Stimulated activated CD8-positive, alpha-beta memory T cell treated with anti-CD3 and anti-CD28 coated beads, Interleukin-2, amount 100 ng/mL, for 48 hours (primary cell): ENCODE results near the gene MTHFD1.

Experiments used
- DNase-seq, 2 donors: peaks; one replicate each; pipeline ENCODE4 v3.0.0-alpha.2; 2020; ENCODE audit warnings: low read depth in 2 of 2

The MTHFD1 gene

GRCh38 chr14:64407329-64407728 is 19.2 kb downstream of the MTHFD1 start:
- no peak for DNase-seq

DNA sequence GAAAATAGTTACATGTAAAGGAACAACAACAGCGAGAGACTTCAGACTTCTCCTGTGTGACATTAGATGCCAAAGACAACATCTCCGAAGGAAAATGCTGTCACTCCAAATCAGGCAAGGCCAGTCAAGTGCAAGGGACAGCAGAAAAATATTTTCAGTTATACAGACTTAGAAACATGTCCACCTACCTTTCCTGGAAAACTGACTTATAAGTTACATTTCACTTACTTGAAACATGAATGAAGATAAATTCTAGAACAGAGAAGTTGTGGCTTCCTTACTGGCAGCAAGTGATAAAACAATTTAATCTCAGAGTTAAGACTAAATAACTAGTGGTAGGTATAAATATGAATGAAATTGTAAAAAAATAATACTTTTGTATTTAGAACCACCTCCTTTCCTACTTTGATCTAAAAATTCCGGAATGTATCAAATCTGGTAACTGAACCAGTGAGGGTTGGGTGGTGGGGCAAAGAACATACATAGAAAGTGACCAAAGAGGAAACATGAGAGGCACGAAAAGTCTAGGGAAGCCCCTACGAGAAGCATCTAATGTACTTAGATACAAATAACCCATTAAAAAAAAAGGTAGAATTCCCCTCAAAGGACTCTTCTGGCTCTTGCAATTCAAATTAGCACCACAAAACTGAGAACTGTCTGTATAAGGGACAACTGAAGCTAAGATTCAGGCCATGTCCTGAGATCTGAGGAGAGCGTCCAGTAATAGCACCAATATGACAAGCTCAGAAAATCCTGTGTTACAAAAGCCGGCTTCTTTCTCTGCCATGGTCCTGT is 21.2 kb downstream of the MTHFD1 start:
- DNase-seq: no peak

DNA sequence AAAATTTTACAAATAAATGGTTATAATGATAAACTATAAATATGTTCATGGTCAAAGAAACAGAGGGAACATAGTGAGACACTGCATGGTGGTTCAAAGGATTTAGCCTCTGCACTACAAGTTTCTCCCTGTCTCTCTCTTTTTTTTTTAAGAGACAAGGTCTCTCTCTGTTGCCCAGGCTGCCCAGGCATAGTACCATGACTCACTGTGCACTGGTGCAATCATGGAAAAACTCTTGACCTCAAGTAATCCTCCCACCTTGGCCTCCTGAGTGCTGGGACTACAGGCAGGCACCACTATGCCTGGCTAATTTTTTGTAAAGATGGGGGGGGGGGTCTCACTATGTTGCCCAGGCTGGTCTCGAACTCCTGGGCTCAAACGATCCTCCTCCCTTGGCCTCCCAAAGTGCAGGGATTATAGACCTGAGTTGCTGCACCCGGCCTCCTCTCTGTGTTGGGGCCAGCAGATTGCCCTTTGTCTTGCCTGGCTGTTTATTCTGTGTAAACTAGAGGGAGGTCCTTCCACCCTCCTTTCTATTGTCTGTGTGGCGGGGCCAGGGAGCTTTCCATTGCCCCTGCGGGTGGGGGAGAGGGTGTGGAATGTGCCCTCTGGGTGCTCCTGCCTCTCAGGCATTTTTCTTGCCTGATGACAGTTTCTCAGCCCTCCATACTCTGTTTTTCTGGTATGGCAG is 22.1 kb downstream of the MTHFD1 start:
- DNase-seq: no peak

- DNase-seq: no peak
Observed at GRCh38 chr14:64411001-64411400, 22.8 kb downstream of the MTHFD1 start.

GRCh38 chr14:64412237-64412636 is 24.1 kb downstream of the MTHFD1 start:
- DNase-seq: no peak

DNA sequence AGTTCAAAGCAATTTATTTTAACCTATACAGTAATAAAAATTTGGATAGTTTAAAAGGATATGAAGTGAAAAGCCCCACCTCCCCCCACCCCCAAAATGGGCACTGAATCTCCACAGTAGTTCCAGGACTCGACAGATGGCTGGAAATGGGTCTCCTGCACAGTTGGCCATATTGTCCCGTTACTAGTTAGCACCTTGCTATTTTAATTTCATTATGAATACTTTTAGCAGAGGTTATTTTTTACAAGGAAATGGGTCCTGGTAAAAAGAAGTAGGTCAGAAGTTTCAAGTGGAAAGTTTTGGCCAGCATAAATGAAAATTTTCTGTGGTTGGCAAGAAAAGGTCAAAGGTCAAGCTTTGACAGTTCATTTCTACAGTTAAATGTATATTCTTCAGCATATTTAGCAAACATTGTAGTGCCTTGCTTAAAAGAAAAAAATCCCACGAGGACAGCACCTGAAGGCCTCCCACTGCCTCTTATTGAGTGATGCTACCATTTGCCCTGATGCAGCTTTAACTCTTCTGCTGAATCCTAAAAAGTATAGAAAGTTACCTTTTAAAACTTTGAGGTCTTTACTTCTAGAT is 28.3 kb downstream of the MTHFD1 start:
- no peak for DNase-seq

DNA sequence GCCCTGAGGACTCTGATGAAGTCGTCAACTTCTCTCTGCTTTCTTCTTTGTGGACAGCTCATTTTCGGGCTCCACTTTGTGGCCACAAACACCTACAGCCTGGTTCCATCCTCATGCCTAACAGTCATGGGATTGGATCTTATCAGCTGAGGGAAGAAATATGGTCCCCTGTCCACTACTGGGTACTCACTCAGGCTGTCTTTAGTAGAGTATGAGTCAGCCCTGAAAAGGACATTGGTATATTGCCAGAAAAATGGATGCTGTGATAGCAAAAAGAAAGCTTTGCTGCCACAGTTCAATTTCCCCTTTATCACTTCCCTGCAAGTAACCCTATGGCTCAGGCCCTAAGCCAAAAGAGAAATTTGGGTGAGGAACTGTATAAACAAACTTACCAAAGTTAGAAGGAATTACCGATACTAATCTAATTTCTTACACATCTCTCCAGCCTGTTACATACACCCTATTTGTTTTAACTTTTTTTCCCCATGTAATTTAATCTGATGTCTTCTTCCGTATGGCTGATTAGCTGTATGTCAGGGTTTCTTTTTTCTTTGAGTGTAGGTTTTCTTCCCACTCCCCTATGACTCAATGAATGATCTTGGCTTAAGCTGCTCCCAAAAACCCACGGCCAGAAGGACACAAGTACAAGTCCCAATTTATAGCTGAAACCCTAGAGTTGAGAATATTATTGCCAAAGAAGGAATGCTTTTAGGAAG is 29.1 kb downstream of the MTHFD1 start:
- DNase-seq: no peak

DNA sequence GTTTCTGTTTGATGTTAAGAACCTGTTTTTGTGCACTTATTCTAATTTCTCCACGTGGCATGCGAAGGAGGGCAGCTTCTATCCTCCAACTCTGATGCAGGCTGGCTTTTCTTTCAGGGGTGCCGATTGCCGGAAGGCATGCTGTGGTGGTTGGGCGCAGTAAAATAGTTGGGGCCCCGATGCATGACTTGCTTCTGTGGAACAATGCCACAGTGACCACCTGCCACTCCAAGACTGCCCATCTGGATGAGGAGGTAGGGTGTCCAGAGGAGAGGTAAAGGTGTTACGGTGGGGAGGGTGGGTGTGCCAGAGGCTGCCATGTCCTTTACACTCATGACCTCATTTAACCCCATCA is 29.6 kb downstream of the MTHFD1 start:
- no peak for DNase-seq

- no peak for DNase-seq
Observed at GRCh38 chr14:64419003-64419402, 30.9 kb downstream of the MTHFD1 start.

DNA sequence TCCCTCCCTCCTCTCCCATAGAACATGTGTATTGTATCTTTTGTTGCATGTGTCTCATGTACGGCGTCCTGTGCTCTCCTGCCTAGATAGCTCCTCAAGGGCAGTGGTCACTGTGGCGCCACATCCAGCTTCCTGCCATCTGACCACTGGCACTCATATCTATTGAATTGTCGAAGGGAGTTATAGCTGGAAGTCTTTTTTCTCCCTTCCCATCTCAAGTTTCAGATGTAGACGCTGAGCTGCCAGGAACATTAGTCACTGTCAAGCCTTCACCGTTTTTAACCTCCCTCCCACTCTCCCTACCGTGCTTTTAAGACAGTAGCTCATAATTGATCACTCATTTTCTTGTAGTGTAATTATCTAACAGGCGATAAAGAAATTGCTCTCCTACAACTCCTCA is 33.0 kb downstream of the MTHFD1 start:
- DNase-seq: no peak

DNA sequence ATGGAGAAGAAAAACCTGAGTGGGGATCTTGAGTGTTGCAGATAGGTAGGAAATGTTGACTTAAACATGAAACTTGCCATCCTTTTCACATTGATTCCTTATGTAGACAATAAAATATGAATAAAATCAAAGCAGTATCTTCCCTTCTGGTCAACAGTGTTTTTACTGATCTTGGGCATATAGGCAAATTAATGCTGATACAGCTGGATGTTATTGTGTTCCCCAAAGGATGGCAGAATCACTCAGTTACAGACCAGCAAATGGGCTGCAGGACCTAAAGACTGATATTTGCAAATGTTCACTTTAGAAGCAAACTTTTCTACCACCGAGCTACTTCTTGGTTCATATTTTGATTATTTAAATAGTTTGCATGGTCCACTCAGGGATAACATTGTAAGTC is 33.9 kb downstream of the MTHFD1 start:
- DNase-seq: no peak

- DNase-seq: no peak
Observed at GRCh38 chr14:64422756-64423155, 34.6 kb downstream of the MTHFD1 start.

- peak in 1 of 2 donors; percentile 32 for DNase-seq
Observed at GRCh38 chr14:64423987-64424386, 35.8 kb downstream of the MTHFD1 start.

GRCh38 chr14:64434528-64434927 is 46.4 kb downstream of the MTHFD1 start:
- DNase-seq: no peak

DNA sequence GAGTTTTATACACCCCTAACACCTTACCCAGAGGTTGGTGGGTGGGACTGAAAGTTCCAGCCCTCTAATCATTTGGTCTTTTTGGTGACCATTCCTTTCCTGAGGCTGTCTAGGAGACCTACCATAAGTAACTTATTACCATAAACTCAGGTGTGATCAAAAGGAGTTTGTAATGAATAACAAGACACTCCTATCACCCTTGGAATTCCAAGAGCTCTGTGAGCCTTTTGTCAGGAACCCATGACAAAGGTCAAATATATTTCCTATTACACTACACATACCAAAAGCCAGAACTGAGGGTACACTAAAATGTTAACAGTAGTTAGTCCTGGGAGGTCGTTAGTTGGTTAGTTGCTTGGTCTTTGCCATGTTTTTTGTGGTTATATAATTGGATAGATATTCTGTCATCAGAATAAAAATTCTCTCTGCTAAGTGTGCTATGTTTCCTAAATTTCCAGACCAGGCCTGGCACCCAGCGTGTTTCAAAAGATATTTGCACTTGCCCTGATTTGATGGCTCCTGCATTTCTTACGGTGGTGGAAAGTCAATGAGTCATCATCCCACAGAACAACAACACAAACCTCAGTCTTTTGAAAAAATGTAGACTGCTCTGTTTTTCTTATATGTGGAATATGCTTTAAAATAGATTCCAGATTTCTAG is 50.2 kb downstream of the MTHFD1 start:
- no peak for DNase-seq

DNA sequence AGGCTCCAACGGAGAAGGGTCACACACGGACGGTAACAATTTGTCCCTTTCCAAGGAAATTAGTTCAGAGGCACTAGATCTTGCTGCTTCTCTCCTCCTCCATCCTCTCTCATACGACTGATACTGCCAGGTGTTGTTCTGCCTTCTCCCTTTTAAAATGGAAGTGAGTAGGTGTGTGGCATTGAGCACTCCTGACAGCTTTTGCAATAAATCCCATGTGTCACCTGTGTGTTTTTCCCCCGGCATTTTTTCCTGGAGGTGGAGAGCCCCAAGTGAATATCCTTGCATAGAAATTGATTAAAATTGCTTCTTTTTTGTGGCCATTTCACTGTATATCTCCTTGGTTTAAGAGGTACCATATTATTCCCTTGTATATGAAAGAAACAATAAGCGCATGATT is 51.0 kb downstream of the MTHFD1 start:
- DNase-seq: no peak

GRCh38 chr14:64440494-64440893 is 52.3 kb downstream of the MTHFD1 start:
- no peak for DNase-seq

- no peak for DNase-seq
Observed at GRCh38 chr14:64442300-64442988, 54.3 kb downstream of the MTHFD1 start.

DNA sequence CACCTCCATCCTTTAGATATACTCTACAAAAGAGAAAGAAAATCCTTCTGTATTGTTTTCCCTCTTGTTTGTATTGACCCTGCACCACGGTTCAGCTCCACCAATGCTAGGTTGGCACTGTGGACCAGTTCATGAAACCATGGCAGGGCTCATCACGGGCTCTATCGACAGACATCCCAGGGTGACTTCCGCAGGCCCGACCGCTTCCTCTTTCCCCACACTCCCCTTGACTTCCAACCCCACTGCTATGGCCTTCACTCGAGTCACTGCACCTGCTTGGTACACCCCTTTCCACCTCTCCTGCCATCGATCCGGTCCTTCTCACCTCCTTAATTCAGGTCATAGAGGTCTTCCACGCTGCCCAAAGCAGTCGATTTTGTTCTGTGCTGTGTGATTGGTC is 56.0 kb downstream of the MTHFD1 start:
- DNase-seq: no peak

GRCh38 chr14:64444984-64445845 is 57.1 kb downstream of the MTHFD1 start:
- DNase-seq: peak in 1 of 2 donors; percentile 40
